ENCODE measurements around the gene ST6GAL1. TPM values are rescaled to one million over a fixed set of nuclear protein-coding genes. Genes with fewer than 3 reads are reported as not detected.
A peak's percentile ranks its signal among the peaks of the same experiment; 100 is the strongest.

The ST6GAL1 gene
- total and polyA plus RNA-seq, 7 donors = 5.4 to 60.5 (median 10.0) TPM

GRCh38 chr3:186984064-186984463 is 53.7 kb downstream of the ST6GAL1 start:
- Histone ChIP-seq H3K36me3 (no peaks in the 10 kb centered on the region), H3K9me3 (no peaks in the 10 kb centered on the region), H3K4me3 (no peak overlapping the region), H3K4me1 (no peaks in the 10 kb centered on the region), H3K27me3 (no peaks in the 10 kb centered on the region), H3K27ac (no peak overlapping the region)
- intact Hi-C loops (cut with DNase I) = no loop called here
- no peak for DNase-seq
- TF ChIP-seq CTCF (IDR thresholded peaks at IDR 0.05) (no peak), POLR2AphosphoS5 (IDR thresholded peaks at IDR 0.05) (no peak), POLR2A (IDR thresholded peaks at IDR 0.05) (no peak), EP300 (IDR thresholded peaks at IDR 0.05) (no peak)
- 93 to 95% methylated on average over 6 of the region's 6 CpGs for WGBS, 2 donors

- 60 to 70% methylated on average over 14 of the region's 14 CpGs for WGBS, 2 donors
- H3K4me1 ChIP-seq = no peaks in the 10 kb centered on the region
- DNase-seq = no peak
- no peak overlapping the region for H3K4me3 ChIP-seq
- H3K9me3 ChIP-seq = no peaks in the 10 kb centered on the region
- intact Hi-C loops (cut with DNase I) = no loop called here
- no peaks in the 10 kb centered on the region for H3K36me3 ChIP-seq
- TF ChIP-seq POLR2AphosphoS5 (IDR thresholded peaks at IDR 0.05) (no peak), POLR2A (IDR thresholded peaks at IDR 0.05) (no peak), CTCF (IDR thresholded peaks at IDR 0.05) (no peak), EP300 (IDR thresholded peaks at IDR 0.05) (no peak)
- H3K27ac ChIP-seq = peak overlapping the region in 2 of 4 donors; percentile 4 to 8
- no peaks in the 10 kb centered on the region for H3K27me3 ChIP-seq
Observed at GRCh38 chr3:186985661-186986364, 55.5 kb downstream of the ST6GAL1 start.

GRCh38 chr3:186986406-186986805 is 56.1 kb downstream of the ST6GAL1 start:
- Histone ChIP-seq H3K27ac (peak overlapping the region in 1 of 4 donors; percentile 7), H3K36me3 (no peaks in the 10 kb centered on the region), H3K4me1 (no peaks in the 10 kb centered on the region), H3K4me3 (no peak overlapping the region), H3K9me3 (no peaks in the 10 kb centered on the region), H3K27me3 (no peaks in the 10 kb centered on the region)
- intact Hi-C loops (cut with DNase I) = no loop called here
- TF ChIP-seq POLR2AphosphoS5 (IDR thresholded peaks at IDR 0.05) = no peak
- TF ChIP-seq EP300 (IDR thresholded peaks at IDR 0.05) = no peak
- no peak for TF ChIP-seq POLR2A (IDR thresholded peaks at IDR 0.05)
- TF ChIP-seq CTCF (IDR thresholded peaks at IDR 0.05) = no peak
- WGBS, 2 donors = 88 to 93% methylated on average over 8 of the region's 8 CpGs
- no peak for DNase-seq

- H3K27ac ChIP-seq = peak overlapping the region in 1 of 4 donors; percentile 7
- WGBS, 2 donors = 77 to 94% methylated on average over 1 of the region's 1 CpG
- no peak overlapping the region for H3K4me3 ChIP-seq
- intact Hi-C loops (cut with DNase I) = no loop called here
- H3K36me3 ChIP-seq = no peaks in the 10 kb centered on the region
- no peaks in the 10 kb centered on the region for H3K27me3 ChIP-seq
- TF ChIP-seq EP300 (IDR thresholded peaks at IDR 0.05) (no peak), CTCF (IDR thresholded peaks at IDR 0.05) (no peak), POLR2A (IDR thresholded peaks at IDR 0.05) (no peak), POLR2AphosphoS5 (IDR thresholded peaks at IDR 0.05) (no peak)
- H3K4me1 ChIP-seq = no peaks in the 10 kb centered on the region
- no peaks in the 10 kb centered on the region for H3K9me3 ChIP-seq
- no peak for DNase-seq
Observed at GRCh38 chr3:186986816-186987215, 56.5 kb downstream of the ST6GAL1 start.

GRCh38 chr3:186988806-186989205 is 58.5 kb downstream of the ST6GAL1 start:
- 84 to 91% methylated on average over 3 of the region's 3 CpGs for WGBS, 2 donors

More at GRCh38 chr3:186988806-186989205, 58.5 kb downstream of the ST6GAL1 start:
- intact Hi-C loops (cut with DNase I) = no loop called here
- Histone ChIP-seq H3K36me3 (no peaks in the 10 kb centered on the region), H3K9me3 (no peaks in the 10 kb centered on the region), H3K27ac (no peak overlapping the region), H3K27me3 (no peaks in the 10 kb centered on the region), H3K4me3 (no peak overlapping the region), H3K4me1 (no peaks in the 10 kb centered on the region)
- no peak for DNase-seq
- TF ChIP-seq CTCF (IDR thresholded peaks at IDR 0.05) (no peak), POLR2AphosphoS5 (IDR thresholded peaks at IDR 0.05) (no peak), POLR2A (IDR thresholded peaks at IDR 0.05) (no peak), EP300 (IDR thresholded peaks at IDR 0.05) (no peak)
